GM19372 (cell line): Measurements from ENCODE around the gene CFAP99.
A peak's percentile ranks its signal among the peaks of the same experiment; 100 is the strongest.

Experiments used
- ATAC-seq: cut with Tn5 transposase; IDR thresholded peaks from one replicate; pipeline ENCODE4 v1.9.1; 2021; ENCODE audit warnings: mild to moderate bottlenecking, low read depth, moderate library complexity; ENCODE audit not compliant: unreplicated experiment

Gene CFAP99

DNA sequence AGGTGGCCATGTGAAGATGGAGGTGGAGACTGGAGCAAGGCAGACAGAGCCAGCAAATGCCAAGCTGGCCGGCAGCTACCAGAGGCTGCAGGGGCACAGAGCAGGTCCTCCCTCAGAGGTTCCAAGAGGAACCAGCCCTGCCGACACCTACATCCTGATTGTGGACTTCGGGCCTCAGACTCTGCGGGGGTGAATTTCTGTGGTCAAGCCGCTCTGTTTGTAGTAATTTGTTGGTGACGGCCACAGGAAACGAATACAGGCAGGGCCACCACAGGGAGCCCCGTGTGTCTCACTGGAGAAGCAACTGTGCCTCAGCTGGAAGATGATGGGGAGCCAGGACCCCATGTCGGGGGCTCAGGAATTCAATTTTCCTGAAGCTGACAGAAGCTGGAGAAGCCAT, 28.6 kb upstream of the CFAP99 start:
- ATAC-seq: no peak

DNA sequence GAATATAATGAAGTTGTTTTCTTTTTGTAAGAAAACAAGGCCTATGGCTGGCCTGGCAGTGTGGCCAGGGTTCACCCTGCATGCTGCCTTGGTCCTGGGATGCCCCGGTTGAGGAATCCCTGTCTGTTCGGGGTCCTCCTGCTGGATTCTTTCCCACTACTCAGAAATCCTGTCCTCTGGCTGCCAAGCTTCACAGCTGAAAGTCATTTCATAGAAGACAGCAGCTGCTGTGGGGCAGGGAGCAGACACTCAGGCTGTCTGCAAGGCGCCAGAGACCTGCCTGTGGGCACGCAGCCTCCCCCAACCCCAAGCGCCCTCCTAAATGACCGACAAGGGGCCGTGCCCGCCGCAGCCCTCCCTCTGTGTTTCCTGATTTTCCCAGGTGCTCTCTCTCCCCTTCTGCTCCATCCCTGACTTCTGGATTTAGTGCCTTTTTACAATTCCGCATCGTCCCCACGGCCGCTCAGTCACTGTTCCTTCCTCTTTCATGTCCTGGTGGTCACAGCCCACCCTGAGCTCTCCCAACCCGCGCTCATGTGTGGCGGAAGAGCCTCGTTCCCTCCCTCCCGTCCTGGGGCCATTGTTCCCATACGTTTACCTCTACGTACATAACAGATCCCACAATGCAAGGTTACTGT, 27.9 kb upstream of the CFAP99 start:
- ATAC-seq: no peak

DNA sequence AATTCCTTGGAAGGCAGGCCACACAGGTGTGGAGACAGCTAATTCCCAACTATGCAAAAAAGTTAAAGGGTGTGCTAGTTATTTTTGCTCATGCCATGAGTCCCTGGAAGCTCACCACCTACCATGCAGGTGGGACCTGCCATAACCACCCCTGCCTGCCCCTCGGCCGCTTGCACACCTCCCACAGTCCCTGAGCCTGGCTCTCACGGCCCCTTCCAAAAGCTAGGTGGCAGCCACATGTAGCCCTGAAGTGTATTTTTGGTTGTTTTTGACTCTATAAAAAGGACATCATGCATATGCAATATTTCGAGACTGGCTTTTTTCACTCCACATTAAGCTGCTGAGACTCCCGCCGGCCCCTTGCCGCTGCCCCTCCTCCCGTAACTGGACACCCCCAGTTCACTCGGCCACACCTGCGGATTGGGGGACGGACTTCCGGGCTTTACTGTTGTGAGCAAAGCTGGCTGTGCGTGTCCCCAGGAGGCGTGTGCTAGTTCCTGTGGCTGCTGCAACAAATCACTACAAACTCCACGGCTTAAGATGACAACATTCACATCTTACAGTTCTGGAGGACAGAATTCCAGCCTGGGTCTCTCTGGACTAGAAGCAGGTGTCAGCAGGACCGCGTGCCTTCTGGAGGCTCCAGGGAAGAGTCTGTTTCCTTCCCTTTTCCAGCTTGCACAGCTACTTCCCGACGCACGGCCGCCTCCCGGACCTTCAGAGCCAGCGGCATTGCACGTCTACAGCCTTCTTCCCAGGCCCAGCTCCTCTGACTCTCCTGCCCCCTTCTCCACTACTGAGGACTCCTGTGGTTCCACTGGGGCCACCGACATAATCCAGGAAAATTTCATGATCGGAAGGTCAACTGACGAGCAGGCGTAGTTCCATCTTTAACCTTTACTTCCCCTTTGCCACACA, 25.1 kb upstream of the CFAP99 start:
- peak; percentile 92 for ATAC-seq

DNA sequence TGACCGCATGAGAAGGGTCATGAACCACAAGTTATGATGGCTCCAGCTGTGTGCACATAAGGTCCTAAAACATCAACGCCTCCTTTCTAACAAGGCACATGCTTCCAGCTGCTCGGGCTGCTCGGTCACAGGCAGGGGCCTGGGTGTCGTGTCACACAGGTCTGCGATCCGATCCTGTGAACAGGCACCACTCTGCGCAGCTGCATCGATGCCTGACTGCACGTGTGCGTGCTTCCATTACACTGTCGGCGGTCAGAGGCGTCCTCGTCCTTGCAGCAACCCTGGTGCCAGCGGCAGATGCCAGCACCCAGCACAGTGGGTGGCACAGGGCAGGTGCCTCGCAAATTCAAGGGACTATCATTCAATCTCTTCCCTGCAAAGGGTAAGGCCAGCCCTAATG, 24.2 kb upstream of the CFAP99 start:
- no peak for ATAC-seq

DNA sequence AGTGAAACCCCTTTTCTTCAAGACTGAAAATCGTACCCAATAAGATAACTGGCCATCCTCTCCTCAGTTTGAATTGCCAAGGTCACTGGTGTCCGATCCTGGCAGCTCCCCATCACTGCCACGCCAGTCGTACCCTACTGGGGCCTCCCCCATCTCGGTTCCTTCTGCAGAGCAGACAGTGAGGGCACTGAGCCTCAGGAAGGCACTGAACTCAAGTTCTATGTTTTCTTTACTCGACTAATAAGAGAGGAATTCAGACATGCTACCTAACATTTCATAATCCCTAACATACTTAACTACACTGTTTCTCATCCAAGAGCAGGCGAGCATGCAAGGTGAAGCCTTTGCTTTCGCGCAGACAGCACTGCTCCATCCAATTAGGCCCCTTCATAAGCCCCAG, 23.7 kb upstream of the CFAP99 start:
- no peak for ATAC-seq

- no peak for ATAC-seq
Observed at GRCh38 chr4:2395584-2395983, 23.2 kb upstream of the CFAP99 start.

DNA sequence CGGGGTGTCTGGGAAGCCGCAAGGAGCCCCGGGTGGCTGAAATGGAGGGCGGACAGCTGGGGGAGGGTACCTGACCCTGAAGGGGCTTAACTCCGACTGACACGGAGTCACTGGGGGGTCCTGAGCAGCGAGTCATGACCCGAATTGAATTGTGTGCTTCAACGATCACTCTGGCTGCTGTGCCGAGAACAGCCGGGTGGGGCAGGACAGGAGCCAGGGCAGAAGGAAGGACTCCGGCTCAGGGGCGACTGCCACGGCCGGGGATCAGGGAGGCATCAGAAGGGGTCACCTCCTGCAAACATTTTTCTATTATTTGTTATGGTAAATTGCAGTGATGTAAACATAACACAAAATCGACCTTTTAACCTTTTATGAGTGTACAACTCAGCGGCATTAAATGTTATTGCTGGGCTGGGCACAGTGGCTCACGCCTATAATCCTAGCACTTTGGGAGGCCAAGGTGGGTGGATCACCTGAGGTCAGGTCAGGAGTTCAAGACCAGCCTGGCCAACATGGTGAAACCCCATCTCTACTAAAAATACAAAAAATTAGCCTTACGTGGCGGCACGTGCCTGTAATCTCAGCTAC, 21.9 kb upstream of the CFAP99 start:
- ATAC-seq: no peak

- ATAC-seq: no peak
Observed at GRCh38 chr4:2397596-2398379, 21.0 kb upstream of the CFAP99 start.

DNA sequence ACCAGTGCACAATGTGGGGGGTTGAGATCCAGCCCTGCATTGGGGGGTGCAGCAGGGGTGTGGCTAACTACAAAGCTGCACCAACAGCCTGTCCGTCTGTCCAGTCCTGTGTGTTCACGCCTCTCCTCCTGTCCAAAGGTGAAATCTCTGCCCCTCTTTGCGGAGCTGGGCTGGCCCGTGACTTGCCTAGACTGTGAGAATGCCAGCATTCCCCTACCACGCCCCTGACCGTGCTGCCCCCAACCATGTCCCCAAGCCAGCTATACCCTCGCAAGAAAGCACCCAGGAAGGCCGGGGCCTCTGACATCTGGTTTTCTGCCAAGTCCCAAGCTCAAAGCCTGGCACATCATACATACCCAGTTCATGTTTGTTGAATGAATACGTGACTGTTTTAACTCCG, 19.5 kb upstream of the CFAP99 start:
- ATAC-seq: no peak

DNA sequence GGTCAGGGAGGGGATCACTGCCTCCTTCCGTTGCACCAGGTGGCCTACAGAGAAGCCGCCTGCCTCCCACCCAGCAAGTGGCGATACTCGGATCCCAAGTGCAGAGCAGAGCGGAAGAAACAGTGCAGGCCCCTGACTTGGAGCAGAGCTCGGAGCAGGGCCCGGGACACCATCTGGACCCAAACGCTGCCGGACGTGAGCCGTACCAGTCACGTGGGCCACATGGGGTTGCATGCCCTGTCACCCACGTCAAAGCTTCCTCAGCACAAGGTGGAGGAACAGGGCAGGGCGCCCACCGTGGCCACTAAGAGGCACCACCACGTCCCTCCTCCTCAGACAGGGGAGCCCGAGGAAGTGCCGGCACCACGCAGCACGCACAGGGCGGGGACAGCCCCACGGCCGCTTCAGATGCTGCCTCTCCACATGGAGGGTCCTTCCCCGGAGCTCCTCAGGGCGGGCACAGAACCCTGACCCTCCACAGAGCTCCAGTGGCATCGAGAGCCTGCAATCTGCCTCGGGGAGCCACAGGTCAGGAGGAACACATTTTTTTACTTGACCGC, 19.0 kb upstream of the CFAP99 start:
- no peak for ATAC-seq

GRCh38 chr4:2400841-2401609, 17.7 kb upstream of the CFAP99 start:
- ATAC-seq: no peak

DNA sequence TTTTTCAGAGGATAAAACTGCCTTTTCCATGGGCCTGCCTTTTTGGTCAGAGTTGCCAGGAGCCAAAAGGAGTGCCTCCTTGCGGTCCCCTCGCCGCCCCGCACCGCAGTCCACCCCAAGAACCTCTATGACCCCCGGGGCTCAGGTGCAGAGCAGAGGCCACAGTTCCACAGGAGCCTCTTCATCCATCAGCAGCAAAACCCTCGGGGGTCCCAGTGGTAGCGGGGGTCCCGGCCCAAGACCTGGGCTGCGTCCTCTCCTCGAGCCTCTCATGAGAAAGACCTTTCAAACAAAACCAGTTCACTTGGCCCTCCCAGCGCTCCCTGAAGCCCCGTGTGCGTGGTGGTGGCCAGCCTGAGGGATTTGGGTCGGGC, 17.2 kb upstream of the CFAP99 start:
- no peak for ATAC-seq

- no peak for ATAC-seq
Observed at GRCh38 chr4:2402048-2402842, 16.5 kb upstream of the CFAP99 start.

DNA sequence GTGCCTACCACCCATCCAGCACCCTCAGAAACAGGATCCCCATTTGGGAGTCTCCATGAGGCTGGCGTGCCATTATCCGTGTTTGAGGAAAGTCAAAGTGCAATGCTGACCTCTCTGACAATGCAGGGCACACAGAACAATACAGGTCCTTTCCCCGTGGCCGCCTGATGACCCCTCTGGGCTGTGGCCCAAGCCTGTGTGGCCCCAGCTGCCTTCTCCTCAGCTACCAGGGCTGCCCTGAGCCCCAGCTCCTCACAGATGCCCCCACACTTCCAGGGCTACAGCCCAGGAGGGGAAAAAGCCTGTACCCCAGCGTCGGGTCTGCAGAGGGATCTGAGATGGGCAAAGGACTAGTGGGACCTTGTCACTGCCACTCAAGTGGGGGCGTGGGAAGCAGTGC, 15.8 kb upstream of the CFAP99 start:
- ATAC-seq: no peak

DNA sequence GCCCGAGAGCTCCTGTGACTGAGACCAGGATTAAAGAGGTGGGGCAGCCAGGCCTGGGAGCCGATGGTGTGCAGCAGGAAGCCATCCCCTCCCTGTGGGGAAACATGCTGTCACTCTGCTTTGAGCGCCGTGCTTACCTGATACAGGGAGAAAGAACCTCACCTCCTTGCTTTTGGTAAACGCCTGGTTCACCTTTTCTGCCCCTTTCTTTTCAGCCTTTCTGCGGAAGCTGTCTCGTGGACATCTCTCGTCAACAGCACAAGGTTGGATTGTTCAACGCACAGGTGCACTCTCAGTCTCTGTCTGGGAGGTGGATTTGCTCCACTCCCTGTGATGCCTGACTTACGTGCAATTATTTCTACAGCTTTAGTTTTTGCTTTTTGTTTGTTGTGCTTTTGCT, 12.3 kb upstream of the CFAP99 start:
- no peak for ATAC-seq

DNA sequence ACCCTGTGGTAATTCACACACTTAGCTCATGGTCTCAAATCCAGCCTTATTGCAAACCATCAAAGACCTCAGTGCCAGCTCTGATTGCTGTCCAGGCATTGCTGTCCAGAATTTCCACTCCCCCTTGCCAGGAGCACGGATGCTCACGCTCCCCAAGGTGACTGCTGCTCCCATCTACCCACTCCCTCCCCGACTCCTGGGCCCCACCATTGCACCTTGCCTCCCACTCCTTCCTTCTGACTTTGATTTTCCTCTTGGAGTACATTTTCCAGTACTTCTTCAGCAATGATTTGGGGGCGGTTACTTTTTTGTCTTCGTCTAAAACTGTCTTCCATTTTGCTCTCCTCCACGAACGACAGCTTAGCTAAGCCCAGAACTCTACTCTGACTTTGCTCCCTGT, 11.8 kb upstream of the CFAP99 start:
- no peak for ATAC-seq

DNA sequence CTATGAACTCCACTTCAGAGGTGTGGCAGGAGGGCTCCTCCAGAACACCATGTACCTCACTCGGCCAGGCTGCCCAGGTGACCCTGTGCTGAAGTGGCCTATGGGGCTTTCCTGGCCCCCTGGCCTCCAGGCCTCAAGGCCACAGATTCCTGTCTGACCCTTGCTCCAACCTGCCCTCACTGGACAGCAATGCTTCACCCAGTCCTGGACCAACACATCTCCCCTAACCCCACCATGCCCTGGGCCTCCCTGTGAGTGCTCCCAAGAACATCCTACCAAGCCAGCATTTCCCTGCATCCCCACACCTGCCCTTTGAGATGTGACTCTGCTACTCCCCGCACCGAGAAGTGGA, 10.8 kb upstream of the CFAP99 start:
- no peak for ATAC-seq

- ATAC-seq: no peak
Observed at GRCh38 chr4:2408401-2408958, 10.3 kb upstream of the CFAP99 start.

GRCh38 chr4:2408976-2409375, 9.8 kb upstream of the CFAP99 start:
- ATAC-seq: no peak
